Measurements from ENCODE around the gene EP300.
"Not testable (repeated sequence)": the region's sequence is repeated elsewhere in the genome, so short reads cannot be mapped to it uniquely, and the experiment has no call there.

Gene EP300

GRCh38 chr22:41085842-41086241 lies 6.5 kb upstream of the EP300 start:
- no peak for DNase-seq (ENCODE audit: low read depth)

- DNase-seq (ENCODE audit: low read depth): peak; percentile 98
These were observed 1.0 kb upstream of the EP300 start for GRCh38 chr22:41091132-41092022.

GRCh38 chr22:41092847-41093411 lies 537 bp downstream of the EP300 start:
- DNase-seq (ENCODE audit: low read depth): peak; percentile 34

GRCh38 chr22:41094041-41094593 lies 1.7 kb downstream of the EP300 start:
- DNase-seq (ENCODE audit: low read depth): peak; percentile 49

- no peak for DNase-seq (ENCODE audit: low read depth)
These were observed 4.0 kb downstream of the EP300 start for GRCh38 chr22:41096391-41096790.

GRCh38 chr22:41096841-41097240 lies 4.4 kb downstream of the EP300 start:
- peak; percentile 24 for DNase-seq (ENCODE audit: low read depth)

GRCh38 chr22:41099036-41099435 lies 6.6 kb downstream of the EP300 start:
- no peak for DNase-seq (ENCODE audit: low read depth)

GRCh38 chr22:41106122-41106968 lies 14.0 kb downstream of the EP300 start:
- peak; percentile 62 for DNase-seq (ENCODE audit: low read depth)

- DNase-seq (ENCODE audit: low read depth): not testable (repeated sequence)
These were observed 14.6 kb downstream of the EP300 start for GRCh38 chr22:41106969-41107325.

GRCh38 chr22:41110968-41111367 lies 18.6 kb downstream of the EP300 start:
- DNase-seq (ENCODE audit: low read depth): no peak

GRCh38 chr22:41116342-41116741 lies 23.9 kb downstream of the EP300 start:
- DNase-seq (ENCODE audit: low read depth): no peak

- DNase-seq (ENCODE audit: low read depth): no peak
These were observed 25.0 kb downstream of the EP300 start for GRCh38 chr22:41117127-41117965.

GRCh38 chr22:41123151-41123550 lies 30.8 kb downstream of the EP300 start:
- DNase-seq (ENCODE audit: low read depth): peak; percentile 23

GRCh38 chr22:41124086-41124485 lies 31.7 kb downstream of the EP300 start:
- DNase-seq (ENCODE audit: low read depth): no peak

- no peak for DNase-seq (ENCODE audit: low read depth)
These were observed 35.1 kb downstream of the EP300 start for GRCh38 chr22:41127451-41127850.

GRCh38 chr22:41128606-41129005 lies 36.2 kb downstream of the EP300 start:
- DNase-seq (ENCODE audit: low read depth): no peak

- DNase-seq (ENCODE audit: low read depth): no peak
These were observed 40.2 kb downstream of the EP300 start for GRCh38 chr22:41132550-41132949.

GRCh38 chr22:41140365-41140957 lies 48.1 kb downstream of the EP300 start:
- no peak for DNase-seq (ENCODE audit: low read depth)

- not testable (repeated sequence) for DNase-seq (ENCODE audit: low read depth)
These were observed 53.5 kb downstream of the EP300 start for GRCh38 chr22:41145921-41146320.

- DNase-seq (ENCODE audit: low read depth): peak; percentile 8
These were observed 54.2 kb downstream of the EP300 start for GRCh38 chr22:41146573-41146972.

- DNase-seq (ENCODE audit: low read depth): no peak
These were observed 55.3 kb downstream of the EP300 start for GRCh38 chr22:41147722-41148121.
